ENCODE results near the gene BMI1.

BMI1 gene

GRCh38 chr10:22363305-22363704 lies 42.4 kb downstream of the BMI1 start (continued):
- TF ChIP-seq ZNF394 (tag by site-specific recombination; IDR thresholded peaks at IDR 0.05; ENCODE audit: borderline replicate concordance) (no peak), ZNF529 (tag by site-specific recombination; IDR thresholded peaks at IDR 0.05; ENCODE audit: insufficient replicate concordance) (no peak), ZNF664 (tag by site-specific recombination; IDR thresholded peaks at IDR 0.05) (no peak), SCRT2 (tag by site-specific recombination; IDR thresholded peaks at IDR 0.05) (no peak), ZNF311 (tag by site-specific recombination; IDR thresholded peaks at IDR 0.05; ENCODE audit: borderline replicate concordance) (no peak), ZNF221 (tag by site-specific recombination; IDR thresholded peaks at IDR 0.05; ENCODE audit: borderline replicate concordance) (no peak), ZFP37 (tag by site-specific recombination; IDR thresholded peaks at IDR 0.05) (no peak), ZNF645 (tag by site-specific recombination; IDR thresholded peaks at IDR 0.05) (no peak), PRDM1 (tag by site-specific recombination; IDR thresholded peaks at IDR 0.05) (no peak), ZNF791 (tag by site-specific recombination; IDR thresholded peaks at IDR 0.05) (no peak)

- TF ChIP-seq ZNF211 (tag by site-specific recombination; IDR thresholded peaks at IDR 0.05; ENCODE audit: low read depth) (no peak), HOXD13 (CRISPR knock-in tag; IDR thresholded peaks at IDR 0.05; ENCODE audit: borderline replicate concordance) (no peak), ZFP41 (tag by site-specific recombination; IDR thresholded peaks at IDR 0.05; ENCODE audit: borderline replicate concordance) (no peak), ZEB2 (tag by site-specific recombination; IDR thresholded peaks at IDR 0.05) (no peak), KLF1 (tag by site-specific recombination; IDR thresholded peaks at IDR 0.05) (no peak), ZNF202 (tag by site-specific recombination; IDR thresholded peaks at IDR 0.05; ENCODE audit: borderline replicate concordance) (no peak), PRDM4 (tag by site-specific recombination; IDR thresholded peaks at IDR 0.05) (no peak), ZNF510 (tag by site-specific recombination; IDR thresholded peaks at IDR 0.05; ENCODE audit: insufficient replicate concordance) (no peak), ZNF404 (tag by site-specific recombination; IDR thresholded peaks at IDR 0.05) (no peak), ZNF626 (tag by site-specific recombination; IDR thresholded peaks at IDR 0.05) (no peak), INSM2 (tag by site-specific recombination; IDR thresholded peaks at IDR 0.05) (no peak), GLIS2 (tag by site-specific recombination; IDR thresholded peaks at IDR 0.05) (no peak), ZBTB17 (tag by site-specific recombination; IDR thresholded peaks at IDR 0.05) (no peak), PRDM6 (tag by site-specific recombination; IDR thresholded peaks at IDR 0.05) (no peak), PATZ1 (tag by site-specific recombination; IDR thresholded peaks at IDR 0.05) (no peak), ZNF707 (tag by site-specific recombination; IDR thresholded peaks at IDR 0.05) (no peak), ZNF214 (tag by site-specific recombination; IDR thresholded peaks at IDR 0.05; ENCODE audit: borderline replicate concordance) (no peak)
- Histone ChIP-seq H3K9me3 (ENCODE audit: control insufficient read depth, insufficient read depth, low read depth, low read length) (no peaks in the 10 kb centered on the region), H3K4me1 (ENCODE audit: control insufficient read depth, insufficient read depth, low read length) (no peaks in the 10 kb centered on the region), H3K36me3 (ENCODE audit: control insufficient read depth in 2 of 2, insufficient read depth in 1 of 2, low read length in 2 of 2) (no peaks in the 10 kb centered on the region), H3K4me3 (ENCODE audit: low read depth, low read length) (no peak overlapping the region), H3K27ac (ENCODE audit: extremely low read depth, low read depth, low read length) (no peak overlapping the region)
- ChIA-PET POLR2A (interaction anchor here (0.7 kb wide), 1 partner anchor 24 kb away, joined by 3 read pairs; no protein-coding TSS in a partner anchor), CTCF (interaction anchor here (0.6 to 0.7 kb wide), 2 partner anchors 23 to 253 kb away, joined by 3 to 4 read pairs; no protein-coding TSS in a partner anchor)
Measured at GRCh38 chr10:22364407-22365140, 43.7 kb downstream of the BMI1 start.
